HG03064 (cell line): ENCODE data around the gene ACOXL.

Experiments used
- ATAC-seq: cut with Tn5 transposase; IDR thresholded peaks from one replicate; pipeline ENCODE4 v1.9.1; 2021; ENCODE audit warnings: low read depth; ENCODE audit not compliant: unreplicated experiment

Gene ACOXL

GRCh38 chr2:110993557-110994231 lies 261.3 kb downstream of the ACOXL start:
- no peak for ATAC-seq

DNA sequence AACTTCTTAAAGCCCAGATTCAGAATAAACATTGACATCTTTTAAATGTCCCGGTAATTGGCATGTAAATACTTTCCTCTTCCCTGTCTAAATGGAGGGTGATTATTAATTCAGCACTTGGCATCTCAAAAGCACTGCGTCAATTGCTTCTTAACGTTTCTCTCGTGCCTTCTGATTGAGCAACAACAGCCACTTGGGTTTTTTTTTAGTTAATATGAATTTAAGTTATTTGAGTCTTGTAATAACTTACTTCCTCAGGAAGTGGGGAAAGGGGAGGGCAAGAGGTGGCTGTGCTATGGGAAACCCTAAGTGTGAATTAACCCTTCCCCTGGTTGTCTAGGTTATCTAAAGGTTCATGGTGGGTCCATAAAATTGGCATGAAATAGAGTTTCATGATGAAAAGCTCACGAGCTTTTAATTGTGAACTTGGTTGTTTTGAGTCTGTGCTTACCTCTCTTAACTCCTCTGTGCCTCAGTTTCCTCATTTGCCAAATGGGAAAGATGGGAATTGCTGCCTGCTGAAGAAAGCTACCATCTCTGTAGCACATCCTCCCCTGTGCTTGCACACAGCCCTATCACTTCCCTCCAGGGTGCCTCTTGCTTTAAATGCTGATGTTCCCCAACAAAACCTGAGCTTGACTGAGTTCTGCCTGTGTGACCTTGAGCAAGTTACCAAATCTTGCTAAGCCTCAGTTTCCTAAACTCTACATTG lies 262.0 kb downstream of the ACOXL start:
- no peak for ATAC-seq

GRCh38 chr2:110995911-110996310 lies 263.5 kb downstream of the ACOXL start:
- no peak for ATAC-seq

- ATAC-seq = no peak
Observed at GRCh38 chr2:110997331-110998045, 265.1 kb downstream of the ACOXL start.

DNA sequence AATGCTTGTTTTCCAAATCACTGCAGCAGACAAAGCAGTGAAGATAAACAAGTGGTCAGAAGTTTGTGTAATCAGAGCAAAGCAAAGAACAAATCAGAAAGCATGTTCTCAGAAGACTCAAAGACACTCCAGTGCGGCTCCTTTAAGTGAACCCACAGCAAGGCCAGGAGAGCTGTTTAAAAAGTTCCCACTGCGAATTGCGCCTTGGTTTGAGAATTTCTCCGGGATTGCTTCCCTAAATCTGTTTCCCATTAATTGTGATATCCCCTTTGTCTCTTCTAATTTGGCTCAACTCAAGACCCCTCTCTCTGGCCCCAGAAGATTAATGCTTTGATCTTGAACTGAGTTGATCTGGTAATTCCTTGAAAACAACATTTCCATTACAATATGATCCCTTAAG lies 265.9 kb downstream of the ACOXL start:
- ATAC-seq = no peak

DNA sequence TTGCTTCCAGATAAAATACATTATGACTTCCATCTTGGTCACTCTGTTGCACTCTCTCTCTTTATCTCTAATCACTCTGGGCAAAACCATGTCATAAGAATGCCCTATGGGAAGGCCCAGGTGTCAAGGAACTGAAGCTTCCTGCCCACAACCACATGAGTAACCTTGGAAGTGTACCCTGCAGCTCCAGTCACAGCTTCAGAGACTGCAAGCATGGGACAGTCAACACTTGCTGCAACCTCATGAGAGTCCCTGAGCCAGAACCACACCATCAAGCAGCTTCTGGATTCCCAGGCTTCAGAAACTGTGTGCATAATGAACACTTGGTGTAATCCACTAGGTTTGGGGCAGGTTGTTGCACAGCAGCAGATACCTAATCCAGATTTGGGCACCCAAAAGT lies 267.3 kb downstream of the ACOXL start:
- no peak for ATAC-seq

DNA sequence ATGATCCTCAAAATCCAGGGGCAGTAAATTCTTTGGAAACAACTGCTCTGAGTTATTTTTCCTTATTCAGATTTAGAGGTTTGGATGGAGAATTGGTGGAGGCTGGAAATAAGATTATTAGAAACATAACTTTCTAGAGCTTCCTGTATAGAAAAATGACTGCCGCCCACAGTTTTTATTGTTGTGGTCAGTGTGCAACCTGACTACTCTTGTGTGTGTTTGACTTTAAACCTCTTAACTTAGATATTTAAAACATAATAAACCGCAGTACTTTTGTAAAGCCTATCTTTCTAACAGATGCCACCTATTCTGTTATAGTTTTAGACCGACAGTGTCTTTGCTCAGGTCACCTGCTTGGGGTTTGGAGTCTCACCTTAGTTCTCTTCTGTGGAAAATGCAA lies 272.9 kb downstream of the ACOXL start:
- no peak for ATAC-seq

- ATAC-seq = no peak
Observed at GRCh38 chr2:111005821-111006220, 273.4 kb downstream of the ACOXL start.

DNA sequence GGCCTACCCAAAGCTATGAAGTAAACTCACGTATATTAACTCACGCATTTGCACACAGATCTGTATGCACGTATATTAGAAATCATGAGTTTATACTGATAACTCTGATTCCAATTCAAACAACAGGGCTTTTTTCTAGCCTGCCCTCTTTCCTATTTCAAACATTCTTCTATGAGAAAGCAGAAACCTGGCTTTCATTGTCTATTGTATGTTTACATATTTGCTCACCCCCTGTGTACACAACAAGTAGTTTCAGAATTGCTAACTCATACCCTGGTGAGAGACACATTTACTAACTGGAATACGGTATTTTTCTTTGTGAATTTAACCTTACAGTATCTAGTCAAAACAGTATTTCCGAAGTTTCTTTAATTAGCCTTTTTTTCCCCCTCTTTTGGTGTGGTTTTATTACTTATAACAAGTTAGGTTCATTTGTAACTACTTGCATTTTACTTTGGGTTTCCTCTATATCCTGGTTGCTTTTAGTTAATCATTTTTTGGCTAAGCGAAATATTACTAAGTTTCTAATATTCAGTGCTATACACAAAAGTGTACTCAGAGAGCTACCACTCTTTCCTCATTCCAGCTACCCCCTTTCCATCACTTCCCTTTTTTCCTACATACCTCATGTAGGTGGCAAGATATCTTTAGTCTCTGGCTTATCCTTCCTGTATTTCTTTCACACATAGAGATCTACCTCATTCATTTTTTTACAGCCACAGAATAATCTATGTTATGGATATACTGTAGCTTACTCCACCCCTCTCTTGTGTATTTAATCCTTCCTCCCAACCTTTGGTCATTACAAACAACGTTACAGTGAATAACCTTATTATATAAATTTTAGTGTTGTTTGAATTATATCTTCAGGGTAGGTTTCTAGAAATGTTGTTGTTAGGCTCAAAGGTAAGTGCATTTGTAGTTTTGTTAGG lies 275.6 kb downstream of the ACOXL start:
- ATAC-seq = no peak

- no peak for ATAC-seq
Observed at GRCh38 chr2:111011218-111011617, 278.8 kb downstream of the ACOXL start.

- ATAC-seq = no peak
Observed at GRCh38 chr2:111015283-111015995, 283.1 kb downstream of the ACOXL start.

DNA sequence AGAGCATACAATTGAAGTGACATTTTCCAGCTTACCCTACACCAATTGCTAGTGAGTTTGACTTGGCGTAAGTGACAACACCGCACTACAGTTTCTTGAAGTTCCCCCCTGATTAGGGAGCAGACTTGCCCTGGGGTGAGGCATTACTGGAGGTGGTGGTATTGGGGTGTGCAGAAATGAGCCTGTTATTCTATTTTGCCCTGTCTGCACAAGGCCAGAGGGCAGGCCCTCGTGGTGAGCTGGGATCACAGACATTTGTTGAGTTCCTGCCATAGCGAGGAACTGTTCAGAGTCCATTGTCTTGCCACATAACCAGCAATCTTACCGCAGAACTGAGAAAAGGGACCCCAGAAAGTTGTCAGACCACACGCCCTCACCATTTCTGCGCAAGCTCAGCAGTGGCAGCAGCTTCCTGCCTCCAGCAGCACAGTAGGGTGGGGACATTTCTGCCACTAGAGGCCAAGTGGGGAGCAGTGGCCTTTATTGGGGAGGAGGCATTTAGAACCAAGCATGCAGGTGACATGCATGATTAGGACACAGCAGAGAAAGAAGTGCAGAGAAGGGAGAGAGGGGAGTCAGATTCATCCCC lies 284.8 kb downstream of the ACOXL start:
- no peak for ATAC-seq

- ATAC-seq = no peak
Observed at GRCh38 chr2:111017909-111018308, 285.5 kb downstream of the ACOXL start.

GRCh38 chr2:111019381-111019780 lies 287.0 kb downstream of the ACOXL start:
- ATAC-seq = no peak

GRCh38 chr2:111022633-111023032 lies 290.3 kb downstream of the ACOXL start:
- no peak for ATAC-seq

DNA sequence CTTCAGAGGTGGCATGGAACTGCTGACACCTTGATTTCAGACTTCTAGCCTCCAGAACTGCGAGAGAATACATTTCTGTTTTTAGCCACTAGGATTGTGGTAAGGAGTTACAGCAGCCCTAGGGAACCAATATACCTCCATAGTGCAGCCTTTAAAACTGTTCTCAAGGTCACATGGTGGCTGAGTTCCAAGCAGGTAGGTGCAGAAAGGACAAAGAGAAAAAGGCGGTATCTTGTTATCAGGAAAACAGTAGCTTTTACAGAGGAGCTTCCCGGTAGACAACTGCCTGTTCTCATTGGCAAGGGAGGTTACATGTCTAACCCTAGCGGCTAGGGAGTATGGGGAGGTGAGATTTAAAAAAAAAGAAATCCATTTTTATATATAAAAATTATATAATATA lies 292.1 kb downstream of the ACOXL start:
- no peak for ATAC-seq

GRCh38 chr2:111025288-111025687 lies 292.9 kb downstream of the ACOXL start:
- no peak for ATAC-seq

DNA sequence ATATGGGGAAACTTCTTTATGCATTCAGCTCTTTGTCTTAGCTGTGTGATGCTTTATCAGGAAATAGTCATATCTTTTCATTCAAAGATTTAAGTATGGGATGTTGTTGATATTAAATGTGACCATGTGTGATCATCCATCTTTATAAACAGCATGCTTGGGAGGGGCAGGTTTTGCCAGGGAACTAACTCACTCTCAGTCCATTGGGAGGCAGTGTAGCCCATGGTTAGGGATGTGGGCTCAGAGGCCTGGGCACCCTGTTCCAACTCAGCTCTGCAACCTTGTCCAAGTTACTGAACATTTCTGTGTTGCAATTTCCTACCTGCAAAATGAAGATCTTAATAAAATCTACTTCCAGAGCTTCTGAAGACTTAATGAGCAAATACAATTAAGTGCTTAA lies 296.3 kb downstream of the ACOXL start:
- ATAC-seq = no peak

GRCh38 chr2:111029181-111029927 lies 297.0 kb downstream of the ACOXL start:
- ATAC-seq = no peak
